GM12875 (cell line): ENCODE results near the gene P4HA2.
A peak's percentile ranks its signal among the peaks of the same experiment; 100 is the strongest.
"Not testable (repeated sequence)": the region's sequence is repeated elsewhere in the genome, so short reads cannot be mapped to it uniquely, and the experiment has no call there.

ENCODE experiments used
- H3K4me3 ChIP-seq: one replicate; pipeline ENCODE4 v1.5.1; 2011; ENCODE audit warnings: low read depth, low read length, control low read depth
- TF ChIP-seq, protein P1 (sequence below): IDR thresholded peaks from 2 replicates; pipeline ENCODE4 v1.5.1; 2011; ENCODE audit warnings: low read depth, mild to moderate bottlenecking, control low read depth, inconsistent platforms, low read length, moderate library complexity, borderline replicate concordance; ENCODE audit not compliant: insufficient read depth

P4HA2 gene

DNA sequence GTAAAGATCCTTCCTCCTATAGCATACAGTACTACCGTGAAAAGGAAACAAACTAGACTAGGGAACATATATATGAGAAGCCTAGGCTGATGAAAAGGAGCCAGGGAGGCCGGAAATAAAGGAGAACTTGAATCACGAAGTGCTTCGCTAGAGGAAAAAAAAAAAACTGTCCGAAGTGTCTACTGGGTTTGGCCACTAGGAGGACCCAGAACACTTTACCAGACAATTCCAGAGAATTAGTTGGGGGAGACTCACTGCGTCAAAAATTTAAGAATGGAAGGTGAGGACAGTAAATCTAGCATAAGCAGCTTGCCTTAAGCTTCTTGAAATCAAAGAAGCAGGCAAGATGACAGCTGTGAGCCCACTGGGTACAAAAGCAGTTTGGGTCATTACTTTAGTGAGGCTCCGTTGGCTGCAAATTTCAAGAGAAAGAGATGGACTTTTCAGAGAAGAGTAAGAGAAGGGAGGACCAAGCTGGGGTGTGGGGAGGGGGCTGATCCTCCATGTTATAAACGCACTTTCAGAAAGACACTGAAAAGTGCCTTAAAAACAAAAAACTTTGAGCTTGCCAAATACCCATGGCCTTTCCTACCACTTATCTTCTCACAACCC, 47.4 kb downstream of the P4HA2 start:
- TF ChIP-seq, protein P1, sequence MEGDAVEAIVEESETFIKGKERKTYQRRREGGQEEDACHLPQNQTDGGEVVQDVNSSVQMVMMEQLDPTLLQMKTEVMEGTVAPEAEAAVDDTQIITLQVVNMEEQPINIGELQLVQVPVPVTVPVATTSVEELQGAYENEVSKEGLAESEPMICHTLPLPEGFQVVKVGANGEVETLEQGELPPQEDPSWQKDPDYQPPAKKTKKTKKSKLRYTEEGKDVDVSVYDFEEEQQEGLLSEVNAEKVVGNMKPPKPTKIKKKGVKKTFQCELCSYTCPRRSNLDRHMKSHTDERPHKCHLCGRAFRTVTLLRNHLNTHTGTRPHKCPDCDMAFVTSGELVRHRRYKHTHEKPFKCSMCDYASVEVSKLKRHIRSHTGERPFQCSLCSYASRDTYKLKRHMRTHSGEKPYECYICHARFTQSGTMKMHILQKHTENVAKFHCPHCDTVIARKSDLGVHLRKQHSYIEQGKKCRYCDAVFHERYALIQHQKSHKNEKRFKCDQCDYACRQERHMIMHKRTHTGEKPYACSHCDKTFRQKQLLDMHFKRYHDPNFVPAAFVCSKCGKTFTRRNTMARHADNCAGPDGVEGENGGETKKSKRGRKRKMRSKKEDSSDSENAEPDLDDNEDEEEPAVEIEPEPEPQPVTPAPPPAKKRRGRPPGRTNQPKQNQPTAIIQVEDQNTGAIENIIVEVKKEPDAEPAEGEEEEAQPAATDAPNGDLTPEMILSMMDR: peak; percentile 69; the same call in 1 of the 2 replicates

DNA sequence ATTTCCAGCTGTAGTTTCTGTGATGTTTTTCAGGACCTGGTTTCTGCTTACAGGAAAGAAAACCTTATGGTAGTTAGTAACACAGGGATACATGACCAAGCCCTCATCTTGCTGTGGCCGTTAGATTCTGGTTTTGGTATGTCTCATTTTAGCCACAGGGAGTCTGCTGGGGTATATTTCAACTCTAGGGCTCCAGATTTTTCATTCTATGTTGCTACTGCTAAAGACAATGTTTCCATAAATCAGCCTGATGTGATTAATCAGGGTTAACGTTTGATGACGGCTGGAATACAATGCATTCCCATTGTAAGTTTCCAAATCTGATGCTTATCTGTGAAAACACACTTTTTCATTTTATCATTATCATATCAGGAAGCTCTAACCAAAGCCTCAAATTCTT, 48.2 kb downstream of the P4HA2 start:
- TF ChIP-seq, protein P1: no peak
- H3K4me3 ChIP-seq: no peak overlapping the region

More for the DNA sequence above, 47.4 kb downstream of the P4HA2 start:
- H3K4me3 ChIP-seq: no peak overlapping the region

DNA sequence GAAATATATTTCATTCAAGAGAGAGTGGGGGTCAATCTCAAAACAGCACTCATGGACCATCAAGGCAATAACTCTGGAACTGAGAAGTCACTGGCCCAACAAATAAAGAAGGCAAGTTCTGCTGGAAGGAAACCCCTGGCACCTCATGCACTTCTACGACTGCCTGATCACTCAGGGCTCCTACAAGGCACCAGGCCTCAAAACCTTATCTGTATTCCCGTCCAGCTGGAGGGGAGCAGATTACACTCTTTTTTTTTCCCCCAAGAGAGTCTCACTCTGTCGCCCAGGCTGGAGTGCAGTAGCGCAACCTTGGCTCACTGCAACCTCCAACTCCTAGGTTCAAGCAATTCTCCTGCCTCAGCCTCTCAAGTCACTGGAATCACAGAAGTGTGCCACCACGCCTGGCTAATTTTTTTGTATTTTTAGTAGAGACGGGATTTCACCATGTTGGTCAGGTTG, 49.9 kb downstream of the P4HA2 start:
- no peak overlapping the region for H3K4me3 ChIP-seq
- TF ChIP-seq, protein P1: no peak

DNA sequence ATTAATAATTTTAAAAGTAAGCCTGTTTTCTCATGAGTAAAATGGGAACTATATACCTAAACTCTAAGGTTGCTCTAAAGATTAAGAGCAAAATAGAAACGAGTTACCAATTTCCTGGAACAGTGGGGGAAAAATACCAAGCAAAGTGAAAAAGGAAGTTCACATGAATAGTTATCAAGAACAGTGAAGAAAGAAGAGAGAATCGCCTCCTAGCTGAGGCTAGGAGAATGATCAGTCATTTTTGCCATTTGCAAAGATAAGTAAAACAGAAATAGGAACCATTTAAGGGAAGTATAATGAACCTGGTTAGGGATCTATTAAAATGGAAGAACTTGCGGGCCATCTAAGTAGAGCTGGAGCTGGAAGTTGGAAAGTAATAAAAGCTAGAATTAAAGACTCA, 50.7 kb downstream of the P4HA2 start:
- no peak overlapping the region for H3K4me3 ChIP-seq
- TF ChIP-seq, protein P1: peak; percentile 25; the same call in 1 of the 2 replicates

DNA sequence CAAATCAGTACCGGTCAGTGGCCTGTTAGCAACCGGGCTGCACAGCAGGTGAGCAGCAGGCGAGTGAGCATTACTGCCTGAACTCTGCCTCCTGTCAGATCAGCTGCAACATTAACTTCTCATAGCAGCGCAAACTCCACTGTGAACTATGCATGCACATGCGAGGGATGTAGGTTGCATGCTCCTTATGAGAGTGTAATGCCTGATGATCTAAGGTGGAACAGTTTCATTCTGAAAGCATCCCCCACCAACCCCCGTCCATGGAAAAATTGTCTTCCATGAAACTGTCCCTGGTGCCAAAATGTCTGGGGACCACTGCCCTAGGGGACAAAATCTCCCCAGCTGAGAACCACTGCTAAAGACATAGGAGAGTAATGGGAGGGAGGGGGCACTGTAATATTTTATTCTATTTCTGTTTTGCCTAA, 51.1 kb downstream of the P4HA2 start:
- TF ChIP-seq, protein P1: no peak
- H3K4me3 ChIP-seq: no peak overlapping the region

DNA sequence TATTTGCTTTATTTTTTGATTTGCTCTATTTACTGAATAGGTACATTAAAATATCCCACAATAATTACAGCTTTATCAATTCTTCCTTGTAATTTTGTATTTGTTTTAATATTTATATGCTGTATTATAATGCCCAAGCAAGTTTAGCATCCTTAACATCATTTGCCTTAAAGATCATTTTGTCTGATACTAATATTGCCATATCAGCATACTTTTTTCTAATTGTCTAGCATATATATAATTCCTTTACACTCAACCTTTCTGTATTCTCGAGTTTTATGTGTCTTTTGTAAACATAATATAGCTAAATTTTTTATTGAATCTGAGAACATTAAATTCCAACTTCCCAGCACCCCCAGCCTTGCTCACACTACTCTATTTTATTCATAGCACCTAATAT, 64.7 kb downstream of the P4HA2 start:
- TF ChIP-seq, protein P1: no peak
- H3K4me3 ChIP-seq: no peak overlapping the region

DNA sequence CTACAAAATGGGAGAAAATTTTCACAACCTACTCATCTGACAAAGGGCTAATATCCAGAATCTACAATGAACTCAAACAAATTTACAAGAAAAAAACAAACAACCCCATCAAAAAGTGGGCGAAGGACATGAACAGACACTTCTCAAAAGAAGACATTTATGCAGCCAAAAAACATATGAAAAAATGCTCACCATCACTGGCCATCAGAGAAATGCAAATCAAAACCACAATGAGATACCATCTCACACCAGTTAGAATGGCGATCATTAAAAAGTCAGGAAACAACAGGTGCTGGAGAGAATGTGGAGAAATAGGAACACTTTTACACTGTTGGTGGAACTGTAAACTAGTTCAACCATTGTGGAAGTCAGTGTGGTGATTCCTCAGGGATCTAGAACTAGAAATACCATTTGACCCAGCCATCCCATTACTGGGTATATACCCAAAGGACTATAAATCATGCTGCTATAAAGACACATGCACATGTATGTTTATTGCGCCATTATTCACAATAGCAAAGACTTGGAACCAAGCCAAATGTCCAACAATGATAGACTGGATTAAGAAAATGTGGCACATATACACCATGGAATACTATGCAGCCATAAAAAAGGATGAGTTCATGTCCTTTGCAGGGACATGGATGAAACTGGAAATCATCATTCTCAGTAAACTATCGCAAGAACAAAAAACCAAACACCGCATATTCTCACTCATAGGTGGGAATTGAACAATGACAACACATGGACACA, 65.9 kb downstream of the P4HA2 start:
- not testable (repeated sequence) for H3K4me3 ChIP-seq
